SK-N-DZ (cell line): ENCODE results near the gene SNRPE. TPM values are rescaled to one million over a fixed set of nuclear protein-coding genes. Genes with fewer than 3 reads are reported as not detected.
"Not testable (repeated sequence)": the region's sequence is repeated elsewhere in the genome, so short reads cannot be mapped to it uniquely, and the experiment has no call there.

ENCODE experiments used
- DNase-seq: peaks from one replicate; pipeline ENCODE4 v3.0.0-alpha.2; 2015; ENCODE audit warnings: low spot score
- polyA plus RNA-seq, 2 experiments: library from polyadenylated mRNA; depleted of rRNA; stranded (reverse); fragments of >200 nt; gene quantifications; 2 replicates each; pipeline ENCODE4 v1.2.3, GENCODE V29; 2014

SNRPE gene
- polyA plus RNA-seq (2014; cell fraction: cytosol; rRNA removed), result 182 and 188 TPM in 2 replicates
- 175 and 203 TPM in 2 replicates for polyA plus RNA-seq (2014; cell fraction: nucleus; rRNA removed)

DNA sequence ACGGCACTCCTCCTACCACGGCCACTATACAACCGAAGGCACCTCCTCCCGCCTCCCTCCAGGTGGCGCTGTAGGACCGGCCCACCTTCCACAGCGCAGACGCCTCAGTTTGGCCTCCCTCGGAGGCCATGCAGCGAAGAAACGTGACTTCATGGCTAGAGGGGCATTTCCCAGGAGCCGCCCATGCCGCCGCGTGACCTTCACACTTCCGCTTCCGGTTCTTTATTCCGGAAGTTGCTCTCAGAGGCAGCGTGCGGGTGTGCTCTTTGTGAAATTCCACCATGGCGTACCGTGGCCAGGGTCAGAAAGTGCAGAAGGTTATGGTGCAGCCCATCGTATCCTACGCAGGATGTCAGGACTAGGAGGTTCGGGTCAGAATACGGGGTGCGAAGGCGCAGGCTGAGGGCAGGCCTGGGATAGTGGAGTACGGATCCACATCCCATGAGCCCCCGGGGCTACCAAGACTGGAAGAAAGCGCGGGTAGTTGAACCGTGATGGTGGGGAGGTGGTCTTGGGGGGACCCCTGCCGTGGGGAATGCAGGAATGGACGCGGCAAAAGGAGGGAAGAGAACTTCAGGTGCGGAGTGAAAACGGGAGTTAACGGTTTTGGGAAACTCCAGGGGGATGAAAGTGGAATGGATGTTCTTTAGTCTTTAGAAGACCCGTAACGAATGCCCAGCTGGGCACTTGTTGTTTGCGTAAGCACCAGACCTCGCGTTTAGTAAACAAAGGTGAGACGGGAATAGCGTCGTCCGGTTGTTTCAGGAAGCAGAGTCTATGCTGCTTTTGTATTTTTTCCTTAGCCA lies at the start of gene SNRPE:
TSS of gene SNRPE (plus strand) at position 221 of the 806 bp plus-strand sequence. CDS start at position 282, 61 bp downstream.
- peak; percentile 98 for DNase-seq

DNA sequence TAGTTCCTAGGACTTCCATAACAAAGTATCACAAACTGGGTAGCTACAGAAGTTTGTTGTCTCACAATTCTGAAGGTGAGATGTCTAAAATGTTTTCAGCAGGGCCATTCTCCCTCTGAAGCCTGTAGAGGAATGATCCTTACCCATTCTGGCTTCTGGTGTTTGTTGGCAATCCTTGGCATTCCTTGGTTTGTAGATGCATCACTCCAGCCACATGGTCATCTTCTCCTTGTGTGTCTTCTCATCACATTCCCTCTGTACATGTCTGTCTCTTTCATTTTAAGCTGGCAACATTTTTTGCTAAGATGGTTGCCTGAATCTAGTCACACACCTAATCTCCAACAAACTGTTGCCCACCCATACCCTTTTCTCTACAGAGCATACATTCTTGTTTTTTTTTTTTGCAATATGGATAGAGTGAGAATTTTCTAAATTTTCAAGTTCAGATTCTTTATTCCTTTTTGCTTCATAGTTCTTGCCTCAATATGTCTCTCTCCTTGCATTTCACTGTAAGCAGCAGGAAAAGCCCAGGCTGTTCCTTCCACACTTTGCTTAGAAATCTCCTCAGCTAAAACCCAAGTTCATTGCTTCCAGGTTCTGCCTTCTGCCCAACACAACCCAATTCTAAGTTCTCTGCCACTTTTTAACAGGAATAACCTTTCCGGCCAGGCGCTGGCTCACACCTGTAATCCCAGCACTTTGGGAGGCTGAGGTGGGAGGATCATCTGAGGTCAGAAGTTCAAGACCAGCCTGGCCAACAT lies 47.6 kb upstream of the SNRPE start:
- DNase-seq, result no peak

- DNase-seq, result no peak
Measured at GRCh38 chr1:203818399-203818798, 43.0 kb upstream of the SNRPE start.

DNA sequence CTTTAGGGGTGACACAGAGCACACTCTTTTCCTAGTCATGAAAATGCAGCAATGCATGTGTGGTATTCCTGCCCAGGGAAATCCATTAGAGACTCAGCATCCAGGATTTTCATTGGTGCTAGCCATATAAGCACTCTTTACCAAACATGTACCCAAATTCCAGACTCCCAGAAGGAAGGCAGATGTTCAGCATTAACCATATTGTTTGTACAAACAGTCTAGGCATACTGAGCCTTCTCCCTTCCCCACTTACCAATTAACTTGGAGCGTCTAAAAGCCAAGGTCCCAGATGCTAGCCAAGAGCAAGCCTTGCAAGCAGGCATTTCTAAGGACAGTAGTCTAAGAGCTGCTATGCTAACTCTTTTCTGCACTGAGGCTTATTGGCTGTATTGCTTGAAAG lies 38.1 kb upstream of the SNRPE start:
- DNase-seq, result no peak

- no peak for DNase-seq
Measured at GRCh38 chr1:203826175-203826574, 35.2 kb upstream of the SNRPE start.

- DNase-seq, result no peak
Measured at GRCh38 chr1:203828002-203828401, 33.4 kb upstream of the SNRPE start.

GRCh38 chr1:203828503-203828902 lies 32.9 kb upstream of the SNRPE start:
- no peak for DNase-seq

GRCh38 chr1:203829247-203829646 lies 32.2 kb upstream of the SNRPE start:
- DNase-seq, result not testable (repeated sequence)

DNA sequence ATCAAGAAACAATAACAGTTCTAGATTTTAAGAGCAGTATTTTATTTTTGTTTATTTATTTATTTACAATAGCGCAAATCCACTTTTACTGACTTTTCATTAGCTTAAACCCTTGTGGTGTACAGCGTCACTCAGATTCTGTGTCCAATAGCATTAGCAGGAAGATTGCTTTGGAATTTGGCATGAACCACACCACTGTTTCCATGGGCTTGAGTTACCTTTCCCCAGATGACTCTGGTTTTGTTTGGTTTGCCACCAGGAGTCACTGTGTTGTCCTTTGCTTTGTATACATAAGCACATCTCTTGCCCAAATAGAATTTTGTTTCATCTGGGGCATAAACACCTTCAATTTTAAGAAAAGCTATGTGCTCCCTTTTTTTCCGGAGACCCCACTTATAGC lies 25.9 kb upstream of the SNRPE start:
- no peak for DNase-seq

DNA sequence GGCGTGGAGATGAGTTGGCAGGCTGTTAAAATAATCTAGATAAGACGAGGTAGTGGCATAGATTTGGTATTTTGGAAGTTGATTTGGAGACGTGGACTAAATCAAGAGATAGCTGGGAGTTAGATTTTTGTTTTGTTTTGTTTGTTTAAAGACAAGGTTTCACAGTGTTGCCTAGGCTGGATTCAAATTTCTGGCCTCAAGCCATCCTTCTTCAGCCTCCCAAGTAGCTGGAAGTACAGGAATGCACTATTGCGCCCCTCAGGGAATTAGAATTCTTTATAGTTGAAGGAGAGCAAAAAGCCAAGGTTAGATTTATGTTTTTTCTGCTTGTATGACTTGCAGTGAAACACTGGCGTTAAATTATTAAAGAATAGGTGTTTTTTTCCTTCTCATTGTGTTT lies 22.3 kb upstream of the SNRPE start:
- DNase-seq, result no peak

DNA sequence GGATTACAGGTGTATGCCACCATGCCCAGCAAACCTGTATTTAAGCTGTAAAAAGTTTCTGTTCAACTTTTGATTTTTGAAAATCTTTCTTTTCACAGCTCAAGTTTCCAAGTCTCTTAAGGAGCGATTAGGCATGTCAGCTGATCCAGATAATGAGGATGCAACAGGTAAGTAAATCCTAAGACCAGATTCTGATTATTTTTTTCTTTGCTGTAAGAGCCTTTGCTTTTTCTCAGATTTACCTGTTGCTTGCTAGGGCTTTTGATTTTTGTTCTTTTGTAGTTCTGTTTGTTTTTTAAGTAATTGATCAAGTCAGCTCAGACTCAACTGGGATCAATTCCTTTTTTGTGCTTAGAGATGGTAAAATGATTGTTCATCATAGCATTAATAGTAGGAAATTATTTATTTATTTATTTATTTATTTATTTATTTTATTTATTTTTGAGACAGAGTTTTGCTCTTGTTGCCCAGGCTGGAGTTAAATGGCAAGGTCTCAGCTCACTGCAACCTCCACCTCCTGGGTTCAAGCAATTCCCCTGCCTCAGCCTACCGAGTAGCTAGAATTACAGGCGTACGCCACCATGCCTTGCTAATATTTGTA lies 21.1 kb upstream of the SNRPE start:
- DNase-seq, result no peak

GRCh38 chr1:203842559-203842876 lies 18.9 kb upstream of the SNRPE start:
- no peak for DNase-seq

DNA sequence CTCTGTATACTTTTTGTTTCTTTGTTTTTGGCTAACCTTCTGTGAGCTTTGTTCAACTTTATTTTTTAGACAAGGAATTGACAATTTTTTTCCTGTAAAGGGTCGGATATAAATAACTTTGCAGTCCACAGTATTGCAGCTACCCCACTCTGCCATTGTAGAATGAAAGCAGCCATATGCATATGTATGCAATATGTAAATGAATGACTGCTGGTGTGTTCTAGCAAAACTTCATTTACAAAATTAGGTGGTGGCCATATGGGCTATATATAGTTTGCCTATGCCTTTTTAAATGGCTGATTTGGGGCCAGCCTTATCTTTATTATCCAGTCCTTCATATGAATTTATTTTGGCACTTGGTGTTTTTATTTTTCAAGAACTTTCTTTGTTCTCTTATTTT lies 18.0 kb upstream of the SNRPE start:
- DNase-seq, result no peak

GRCh38 chr1:203853112-203853511 lies 8.3 kb upstream of the SNRPE start:
- DNase-seq, result not testable (repeated sequence)

DNA sequence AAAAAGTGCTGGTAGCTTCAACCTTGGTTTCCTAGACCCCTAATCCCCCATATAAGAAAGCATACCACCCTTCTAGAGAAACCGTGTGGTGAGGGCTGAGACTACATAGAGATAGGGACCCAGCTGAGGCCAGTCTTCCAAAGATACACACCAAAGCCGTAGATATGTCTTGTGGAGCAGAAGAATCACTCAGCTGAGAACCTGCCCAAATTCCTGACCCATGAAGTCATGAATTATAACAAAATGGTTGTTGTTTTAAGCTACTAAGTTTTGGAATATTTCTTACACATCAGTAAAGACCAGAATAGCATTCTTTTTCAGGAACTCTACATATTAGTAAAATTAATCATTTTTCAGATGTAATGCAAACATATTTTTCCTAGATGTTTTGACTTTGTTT lies 3.3 kb upstream of the SNRPE start:
- DNase-seq, result no peak

GRCh38 chr1:203858975-203859374 lies 2.4 kb upstream of the SNRPE start:
- DNase-seq, result no peak

GRCh38 chr1:203860396-203861025 lies 888 bp upstream of the SNRPE start:
- peak; percentile 8 for DNase-seq

- DNase-seq, result no peak
Measured at GRCh38 chr1:203867802-203868201, 6.4 kb downstream of the SNRPE start.

DNA sequence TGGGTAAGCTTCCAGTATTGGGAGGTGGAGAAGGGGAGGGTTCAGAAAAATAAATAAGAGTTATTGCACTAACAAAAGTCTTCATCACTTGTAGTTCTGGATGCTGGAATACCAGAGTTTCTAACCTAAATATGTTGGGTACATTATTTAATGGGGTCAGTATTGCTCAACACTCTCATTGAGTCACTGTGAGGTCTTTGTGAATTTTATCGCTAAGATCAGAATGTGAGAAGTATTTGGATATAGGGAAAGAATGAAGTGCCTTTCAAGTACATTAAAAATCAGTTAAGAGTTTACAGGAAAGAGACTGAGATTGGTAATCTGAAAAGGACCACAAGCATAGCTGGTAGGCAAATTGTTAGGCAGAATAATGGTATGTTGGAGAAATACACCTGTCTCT lies 8.8 kb downstream of the SNRPE start:
- no peak for DNase-seq

- peak; percentile 11 for DNase-seq
Measured at GRCh38 chr1:203871114-203871880, 9.9 kb downstream of the SNRPE start.

DNA sequence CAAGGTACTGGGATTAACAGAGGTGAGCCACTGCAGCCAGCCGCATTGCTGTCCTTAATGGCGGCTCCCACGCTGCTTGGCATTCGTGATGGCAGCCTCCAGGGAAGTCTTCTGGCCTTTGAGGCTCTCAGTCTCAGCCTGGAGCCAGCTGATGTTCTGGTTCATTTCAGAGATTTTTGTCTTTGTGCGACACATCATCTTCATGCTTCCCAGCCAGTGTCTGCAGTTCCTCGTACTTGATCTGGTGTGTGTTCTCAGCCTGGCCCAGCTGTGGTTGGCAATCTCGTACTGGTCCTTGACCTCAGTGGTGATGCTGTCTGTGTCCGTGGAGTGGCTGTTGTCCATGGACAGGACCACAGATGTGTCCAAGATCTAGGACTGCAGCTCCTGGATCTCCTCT lies 11.7 kb downstream of the SNRPE start:
- DNase-seq, result no peak
